ENCODE data around the gene GDPD5.

GDPD5 gene

GRCh38 chr11:75388386-75389275 is 137.1 kb downstream of the GDPD5 start:
- DNase-seq = peak; percentile 74

GRCh38 chr11:75387736-75388294 is 137.9 kb downstream of the GDPD5 start:
- no peak for DNase-seq

GRCh38 chr11:75386942-75387630 is 138.7 kb downstream of the GDPD5 start:
- DNase-seq = no peak

Measured in NCI-H2171 treated with DMSO at 0.1 percent for 48 hours (cell line).